ENCODE data around the gene KCTD16.

DNA sequence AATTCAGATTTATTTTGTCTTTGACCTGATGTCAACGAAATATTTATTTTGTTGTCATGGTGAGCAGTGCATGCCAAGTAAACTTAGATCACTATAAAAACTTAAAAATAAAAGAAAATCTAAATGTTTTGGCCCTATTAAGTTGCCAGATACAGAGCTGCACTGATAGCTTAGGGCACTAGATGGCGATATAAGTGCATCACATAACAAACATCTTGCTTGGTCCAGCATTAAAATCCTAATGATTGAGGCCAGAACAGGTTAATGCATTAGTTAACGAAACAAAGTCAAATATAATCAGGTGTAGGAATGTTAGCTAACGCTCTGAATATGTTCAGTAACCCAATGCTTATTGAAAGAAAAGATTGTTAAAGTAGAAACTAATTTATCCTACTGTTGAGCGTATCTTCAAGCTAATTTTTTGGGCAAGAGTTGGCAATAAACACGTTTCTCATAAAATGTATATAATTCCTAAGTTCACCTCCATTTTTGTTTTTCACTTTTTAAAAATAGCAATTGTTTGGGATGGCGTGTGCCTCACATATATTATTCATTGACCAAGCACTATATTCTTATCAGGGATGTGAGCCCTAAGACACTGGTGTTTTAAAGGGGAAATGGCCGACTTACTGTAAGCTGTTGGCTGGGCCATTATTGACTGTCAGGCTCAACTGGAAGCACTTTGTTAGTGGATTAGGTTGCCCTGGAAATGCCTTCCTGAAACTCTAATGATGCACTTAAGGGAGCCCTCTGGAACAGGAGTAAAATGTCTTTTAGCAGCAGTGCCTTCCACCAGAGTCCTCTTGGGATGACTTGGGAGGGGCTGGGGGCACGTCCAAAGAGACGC is 33.3 kb downstream of the KCTD16 start:
- TF ChIP-seq, protein P1, sequence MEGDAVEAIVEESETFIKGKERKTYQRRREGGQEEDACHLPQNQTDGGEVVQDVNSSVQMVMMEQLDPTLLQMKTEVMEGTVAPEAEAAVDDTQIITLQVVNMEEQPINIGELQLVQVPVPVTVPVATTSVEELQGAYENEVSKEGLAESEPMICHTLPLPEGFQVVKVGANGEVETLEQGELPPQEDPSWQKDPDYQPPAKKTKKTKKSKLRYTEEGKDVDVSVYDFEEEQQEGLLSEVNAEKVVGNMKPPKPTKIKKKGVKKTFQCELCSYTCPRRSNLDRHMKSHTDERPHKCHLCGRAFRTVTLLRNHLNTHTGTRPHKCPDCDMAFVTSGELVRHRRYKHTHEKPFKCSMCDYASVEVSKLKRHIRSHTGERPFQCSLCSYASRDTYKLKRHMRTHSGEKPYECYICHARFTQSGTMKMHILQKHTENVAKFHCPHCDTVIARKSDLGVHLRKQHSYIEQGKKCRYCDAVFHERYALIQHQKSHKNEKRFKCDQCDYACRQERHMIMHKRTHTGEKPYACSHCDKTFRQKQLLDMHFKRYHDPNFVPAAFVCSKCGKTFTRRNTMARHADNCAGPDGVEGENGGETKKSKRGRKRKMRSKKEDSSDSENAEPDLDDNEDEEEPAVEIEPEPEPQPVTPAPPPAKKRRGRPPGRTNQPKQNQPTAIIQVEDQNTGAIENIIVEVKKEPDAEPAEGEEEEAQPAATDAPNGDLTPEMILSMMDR (IDR thresholded peaks at IDR 0.05) = peak; percentile 95
- TF ChIP-seq EZH2 (IDR thresholded peaks at IDR 0.05; ENCODE audit: borderline replicate concordance, insufficient read depth, low read depth, low read length, poor library complexity, severe bottlenecking) = no peak
